ENCODE results near the gene ASCC1.
"Not testable (repeated sequence)": the region's sequence is repeated elsewhere in the genome, so short reads cannot be mapped to it uniquely, and the experiment has no call there.

Gene ASCC1, protein sequence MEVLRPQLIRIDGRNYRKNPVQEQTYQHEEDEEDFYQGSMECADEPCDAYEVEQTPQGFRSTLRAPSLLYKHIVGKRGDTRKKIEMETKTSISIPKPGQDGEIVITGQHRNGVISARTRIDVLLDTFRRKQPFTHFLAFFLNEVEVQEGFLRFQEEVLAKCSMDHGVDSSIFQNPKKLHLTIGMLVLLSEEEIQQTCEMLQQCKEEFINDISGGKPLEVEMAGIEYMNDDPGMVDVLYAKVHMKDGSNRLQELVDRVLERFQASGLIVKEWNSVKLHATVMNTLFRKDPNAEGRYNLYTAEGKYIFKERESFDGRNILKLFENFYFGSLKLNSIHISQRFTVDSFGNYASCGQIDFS

GRCh38 chr10:72215611-72216549, at the start of gene ASCC1, which contains the start of gene ANAPC16:
TSS of gene ASCC1 (minus strand) at chr10:72216276. CDS start at chr10:72213298, 2,978 bp downstream.
TSS of gene ANAPC16 (plus strand) at chr10:72216012. CDS start at chr10:72223915, 7,903 bp downstream.
- DNase-seq, result peak; percentile 69

GRCh38 chr10:72265508-72265907, 49.4 kb upstream of the ASCC1 start:
- no peak for DNase-seq

DNA sequence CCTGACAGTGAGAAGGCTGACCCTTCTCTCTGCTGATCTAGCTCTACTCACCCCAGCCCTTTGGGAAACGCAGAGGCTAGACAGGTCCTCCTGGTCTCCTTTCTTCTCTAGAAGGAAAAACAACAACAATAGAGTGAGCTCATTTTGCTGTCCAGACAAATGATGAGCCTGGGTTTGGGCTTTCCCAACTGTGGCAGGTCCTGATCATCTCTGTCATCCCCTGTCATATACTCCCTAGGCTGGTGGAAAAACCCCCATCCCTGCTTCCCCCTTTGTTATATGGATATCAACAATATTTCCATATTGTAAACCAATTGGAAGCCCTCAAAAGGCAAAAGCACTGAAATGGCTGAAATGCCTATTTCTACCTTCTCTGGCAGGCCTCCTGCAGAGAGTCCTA, 48.5 kb upstream of the ASCC1 start:
- DNase-seq, result no peak

- DNase-seq, result no peak
Measured at GRCh38 chr10:72263613-72264241, 47.7 kb upstream of the ASCC1 start.

DNA sequence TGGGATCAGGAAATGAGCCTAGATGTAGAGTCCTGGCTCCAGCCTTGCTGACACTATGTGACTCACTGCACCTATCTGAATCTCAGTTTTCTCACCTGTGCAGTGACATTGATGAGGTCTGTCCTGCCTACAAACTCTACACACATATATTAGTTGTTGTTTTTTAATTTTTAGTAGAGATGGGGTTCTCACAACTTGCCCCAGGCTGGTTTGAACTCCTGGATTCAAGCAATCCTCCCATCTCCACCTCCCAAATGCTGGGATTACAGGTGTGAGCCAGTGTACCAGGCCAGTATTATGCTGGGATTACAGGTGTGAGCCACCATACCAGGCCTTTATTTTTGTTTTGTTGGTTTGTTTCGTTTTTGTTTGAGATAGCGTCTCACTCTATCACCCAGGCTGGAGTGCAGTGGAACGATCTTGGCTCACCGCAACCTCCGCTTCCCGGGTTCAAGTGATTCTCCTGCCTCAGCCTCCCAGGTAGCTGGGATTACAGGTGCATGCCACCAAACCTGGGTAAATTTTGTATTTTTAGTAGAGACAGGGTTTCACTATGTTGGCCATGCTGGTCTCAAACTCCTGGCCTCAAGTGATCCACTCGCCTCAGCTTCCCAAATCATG, 45.8 kb upstream of the ASCC1 start:
- no peak for DNase-seq

GRCh38 chr10:72260976-72261783, 45.1 kb upstream of the ASCC1 start:
- DNase-seq, result no peak

- no peak for DNase-seq
Measured at GRCh38 chr10:72260239-72260975, 44.3 kb upstream of the ASCC1 start.

GRCh38 chr10:72259491-72260238, 43.6 kb upstream of the ASCC1 start:
- DNase-seq, result no peak

GRCh38 chr10:72258617-72259016, 42.5 kb upstream of the ASCC1 start:
- DNase-seq, result no peak

- no peak for DNase-seq
Measured at GRCh38 chr10:72257051-72257892, 41.2 kb upstream of the ASCC1 start.

- DNase-seq, result no peak
Measured at GRCh38 chr10:72255977-72256729, 40.1 kb upstream of the ASCC1 start.

- peak; percentile 27 for DNase-seq
Measured at GRCh38 chr10:72254813-72255568, 38.9 kb upstream of the ASCC1 start.

GRCh38 chr10:72253578-72253977, 37.5 kb upstream of the ASCC1 start:
- DNase-seq, result no peak

DNA sequence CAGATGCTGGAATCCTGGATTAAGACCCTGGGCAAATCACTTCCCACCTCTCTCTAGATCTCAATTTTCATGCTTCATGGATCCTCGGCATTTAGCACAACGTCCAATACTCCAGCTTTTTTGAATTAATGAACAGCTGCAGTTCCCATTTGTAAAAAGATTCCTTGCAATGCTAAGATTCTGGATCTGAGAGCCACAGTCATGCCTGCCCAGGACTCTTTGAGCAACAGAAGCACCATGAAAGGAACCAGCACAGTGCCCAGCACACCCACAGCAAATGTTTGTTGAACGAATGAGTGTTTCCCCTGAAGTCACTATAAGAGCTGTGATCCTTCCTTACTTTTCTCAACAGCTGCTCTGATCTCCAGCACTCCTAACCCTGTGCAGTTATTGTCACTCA, 36.9 kb upstream of the ASCC1 start:
- no peak for DNase-seq

- no peak for DNase-seq
Measured at GRCh38 chr10:72251635-72252034, 35.6 kb upstream of the ASCC1 start.

DNA sequence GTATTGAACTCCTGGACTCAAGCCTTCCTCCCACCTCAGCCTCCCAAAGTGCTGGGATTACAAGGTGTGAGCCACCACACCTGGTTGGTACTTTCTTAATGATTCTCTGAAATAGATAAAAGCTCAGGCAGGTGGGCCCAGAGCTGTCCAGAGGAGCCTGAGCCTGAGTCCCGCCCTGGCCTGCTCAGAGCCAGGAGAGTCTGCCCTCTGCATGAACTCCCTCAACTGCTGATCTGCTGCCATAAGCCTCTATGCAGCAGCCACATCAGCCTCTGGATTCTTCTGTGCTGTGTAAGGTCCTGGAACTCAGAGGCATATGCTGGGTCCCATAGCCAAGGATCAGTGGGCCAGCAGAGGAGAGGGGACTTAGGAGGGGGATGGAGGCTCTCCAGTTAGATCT, 34.6 kb upstream of the ASCC1 start:
- DNase-seq, result no peak

- not testable (repeated sequence) for DNase-seq
Measured at GRCh38 chr10:72249176-72249862, 33.2 kb upstream of the ASCC1 start.

All from NCI-H1694 (cell line).